SK-N-SH treated with all-trans-retinoic acid at 6 μM for 48 hours (cell line): ENCODE measurements around the gene ANXA7.

Source experiments
- ARNTL ChIP-seq: fragments of 450-650 bp; formaldehyde crosslinking; IDR thresholded peaks from 2 replicates; pipeline ENCODE4 v1.5.0; 2020; ENCODE audit warnings: low read depth, mild to moderate bottlenecking, moderate library complexity, borderline replicate concordance
- BACH2 ChIP-seq: fragments of 250-450 bp; sonication (Bioruptor Pico); IDR thresholded peaks from 2 replicates; pipeline ENCODE4 v1.9.0; 2021; ENCODE audit warnings: mild to moderate bottlenecking, borderline replicate concordance
- ISL1 ChIP-seq: fragments of 250-450 bp; sonication (Bioruptor Pico); IDR thresholded peaks from 2 replicates; pipeline ENCODE4 v2.1.2; 2022; ENCODE audit warnings: mild to moderate bottlenecking, moderate library complexity
- SNAI2 ChIP-seq: fragments of 250-450 bp; sonication (Bioruptor Pico); IDR thresholded peaks from 2 replicates; pipeline ENCODE4 v1.5.0; 2020; ENCODE audit warnings: mild to moderate bottlenecking, moderate library complexity
- ZFP3 ChIP-seq: fragments of 250-450 bp; sonication (Bioruptor Pico); IDR thresholded peaks from 2 replicates; pipeline ENCODE4 v1.5.0; 2020; ENCODE audit warnings: mild to moderate bottlenecking, moderate library complexity
- ZFP30 ChIP-seq: fragments of 450-650 bp; formaldehyde crosslinking; IDR thresholded peaks from 2 replicates; pipeline ENCODE4 v1.5.0; 2022; ENCODE audit warnings: mild to moderate bottlenecking, moderate library complexity
- TF ChIP-seq, protein P1 (sequence below): fragments of 250-450 bp; sonication (Bioruptor Pico); IDR thresholded peaks from 2 replicates; pipeline ENCODE4 v1.5.0; 2020; ENCODE audit warnings: mild to moderate bottlenecking, moderate library complexity
- TF ChIP-seq, protein P2 (sequence below): fragments of 250-450 bp; sonication (Bioruptor Pico); IDR thresholded peaks from 2 replicates; pipeline ENCODE4 v1.5.1; 2021; ENCODE audit warnings: mild to moderate bottlenecking, moderate library complexity

GRCh38 chr10:73366381-73367298, 47.2 kb downstream of the ANXA7 start:
- TF ChIP-seq ARNTL (CRISPR knock-in tag) (no peak), ZFP3 (CRISPR knock-in tag) (no peak), ZFP30 (CRISPR knock-in tag) (no peak), SNAI2 (no peak), ISL1 (CRISPR knock-in tag) (no peak), BACH2 (CRISPR knock-in tag) (no peak)
- TF ChIP-seq, protein P1, sequence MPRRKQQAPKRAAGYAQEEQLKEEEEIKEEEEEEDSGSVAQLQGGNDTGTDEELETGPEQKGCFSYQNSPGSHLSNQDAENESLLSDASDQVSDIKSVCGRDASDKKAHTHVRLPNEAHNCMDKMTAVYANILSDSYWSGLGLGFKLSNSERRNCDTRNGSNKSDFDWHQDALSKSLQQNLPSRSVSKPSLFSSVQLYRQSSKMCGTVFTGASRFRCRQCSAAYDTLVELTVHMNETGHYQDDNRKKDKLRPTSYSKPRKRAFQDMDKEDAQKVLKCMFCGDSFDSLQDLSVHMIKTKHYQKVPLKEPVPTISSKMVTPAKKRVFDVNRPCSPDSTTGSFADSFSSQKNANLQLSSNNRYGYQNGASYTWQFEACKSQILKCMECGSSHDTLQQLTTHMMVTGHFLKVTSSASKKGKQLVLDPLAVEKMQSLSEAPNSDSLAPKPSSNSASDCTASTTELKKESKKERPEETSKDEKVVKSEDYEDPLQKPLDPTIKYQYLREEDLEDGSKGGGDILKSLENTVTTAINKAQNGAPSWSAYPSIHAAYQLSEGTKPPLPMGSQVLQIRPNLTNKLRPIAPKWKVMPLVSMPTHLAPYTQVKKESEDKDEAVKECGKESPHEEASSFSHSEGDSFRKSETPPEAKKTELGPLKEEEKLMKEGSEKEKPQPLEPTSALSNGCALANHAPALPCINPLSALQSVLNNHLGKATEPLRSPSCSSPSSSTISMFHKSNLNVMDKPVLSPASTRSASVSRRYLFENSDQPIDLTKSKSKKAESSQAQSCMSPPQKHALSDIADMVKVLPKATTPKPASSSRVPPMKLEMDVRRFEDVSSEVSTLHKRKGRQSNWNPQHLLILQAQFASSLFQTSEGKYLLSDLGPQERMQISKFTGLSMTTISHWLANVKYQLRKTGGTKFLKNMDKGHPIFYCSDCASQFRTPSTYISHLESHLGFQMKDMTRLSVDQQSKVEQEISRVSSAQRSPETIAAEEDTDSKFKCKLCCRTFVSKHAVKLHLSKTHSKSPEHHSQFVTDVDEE, result no peak
- TF ChIP-seq, protein P2, sequence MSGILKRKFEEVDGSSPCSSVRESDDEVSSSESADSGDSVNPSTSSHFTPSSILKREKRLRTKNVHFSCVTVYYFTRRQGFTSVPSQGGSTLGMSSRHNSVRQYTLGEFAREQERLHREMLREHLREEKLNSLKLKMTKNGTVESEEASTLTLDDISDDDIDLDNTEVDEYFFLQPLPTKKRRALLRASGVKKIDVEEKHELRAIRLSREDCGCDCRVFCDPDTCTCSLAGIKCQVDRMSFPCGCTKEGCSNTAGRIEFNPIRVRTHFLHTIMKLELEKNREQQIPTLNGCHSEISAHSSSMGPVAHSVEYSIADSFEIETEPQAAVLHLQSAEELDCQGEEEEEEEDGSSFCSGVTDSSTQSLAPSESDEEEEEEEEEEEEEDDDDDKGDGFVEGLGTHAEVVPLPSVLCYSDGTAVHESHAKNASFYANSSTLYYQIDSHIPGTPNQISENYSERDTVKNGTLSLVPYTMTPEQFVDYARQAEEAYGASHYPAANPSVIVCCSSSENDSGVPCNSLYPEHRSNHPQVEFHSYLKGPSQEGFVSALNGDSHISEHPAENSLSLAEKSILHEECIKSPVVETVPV (CRISPR knock-in tag), result no peak
